Lower leg skin (tissue), 4 donors: ENCODE data around the gene CMTM2. TPM values are rescaled to one million over a fixed set of nuclear protein-coding genes. Genes with fewer than 3 reads are reported as not detected.

Experiments used
- DNase-seq, 2 donors: peaks; one replicate each; pipeline ENCODE4 v3.0.0-alpha.2; 2019; ENCODE audit warnings: low spot score in 2 of 2
- H3K4me3 ChIP-seq: fragments of 200-600 bp; sonication (generic); 2 replicates; pipeline ENCODE4 v1.5.1; 2017; ENCODE audit warnings: mild to moderate bottlenecking, low read depth; ENCODE audit not compliant: poor library complexity, severe bottlenecking
- POLR2A ChIP-seq, 2 donors: fragments of 450-650 bp; IDR thresholded peaks; one replicate each; pipeline ENCODE4 v1.6.1; 2016 to 2017; ENCODE audit warnings: antibody characterized with exemption in 2 of 2, mild to moderate bottlenecking in 1 of 2, moderate library complexity in 1 of 2
- WGBS, 2 donors: methylation state at CpG; one replicate each; pipeline ENCODE4 v1.1.5; 2018; 5-methylcytosine and 5-hydroxymethylcytosine counted together
- intact Hi-C: fragments of 100-400 bp; cut with DNase I; formaldehyde crosslinking; loops from one replicate; pipeline ENCODE4 v1.15.0; 2023; ENCODE audit warnings: low total_unique reads
- total RNA-seq, 4 donors: library from RNA; depleted of rRNA; stranded (reverse); fragments of >200 nt; gene quantifications; one replicate each; pipeline ENCODE4 v1.1.0, GENCODE V29; 2016
- TF ChIP-seq, protein P1 (sequence below), 3 donors: fragments of 450-650 bp; IDR thresholded peaks; one replicate each; pipeline ENCODE4 v1.5.1; 2016; ENCODE audit warnings: antibody characterized with exemption in 3 of 3, mild to moderate bottlenecking in 3 of 3, moderate library complexity in 2 of 3

Gene CMTM2
- total RNA-seq, 4 donors from 2014 or later = 0.26 TPM; not detected in 3

DNA sequence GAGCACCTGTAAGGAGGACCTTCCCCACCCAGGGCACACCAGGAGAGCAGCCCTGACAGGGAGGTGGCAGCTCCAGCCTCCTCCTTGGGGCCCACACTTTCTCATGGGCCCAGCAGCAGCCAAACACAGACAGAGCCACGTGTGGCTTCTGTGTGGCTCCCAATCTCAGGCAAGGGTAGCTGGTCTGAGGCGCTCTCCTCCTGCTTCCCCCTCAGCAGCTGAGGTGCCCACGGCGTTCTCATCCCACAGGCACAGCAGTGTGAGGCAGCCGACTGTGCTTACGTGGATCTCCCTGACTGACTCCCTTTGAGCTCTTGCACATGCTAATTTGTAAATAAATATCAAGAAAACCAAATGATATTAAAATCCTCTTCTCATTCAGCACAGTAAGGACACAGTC lies 56.1 kb downstream of the CMTM2 start:
- 85 to 86% methylated on average over 6 of the region's 6 CpGs for WGBS, 2 donors
- intact Hi-C loops = no loop called here
- TF ChIP-seq, protein P1, sequence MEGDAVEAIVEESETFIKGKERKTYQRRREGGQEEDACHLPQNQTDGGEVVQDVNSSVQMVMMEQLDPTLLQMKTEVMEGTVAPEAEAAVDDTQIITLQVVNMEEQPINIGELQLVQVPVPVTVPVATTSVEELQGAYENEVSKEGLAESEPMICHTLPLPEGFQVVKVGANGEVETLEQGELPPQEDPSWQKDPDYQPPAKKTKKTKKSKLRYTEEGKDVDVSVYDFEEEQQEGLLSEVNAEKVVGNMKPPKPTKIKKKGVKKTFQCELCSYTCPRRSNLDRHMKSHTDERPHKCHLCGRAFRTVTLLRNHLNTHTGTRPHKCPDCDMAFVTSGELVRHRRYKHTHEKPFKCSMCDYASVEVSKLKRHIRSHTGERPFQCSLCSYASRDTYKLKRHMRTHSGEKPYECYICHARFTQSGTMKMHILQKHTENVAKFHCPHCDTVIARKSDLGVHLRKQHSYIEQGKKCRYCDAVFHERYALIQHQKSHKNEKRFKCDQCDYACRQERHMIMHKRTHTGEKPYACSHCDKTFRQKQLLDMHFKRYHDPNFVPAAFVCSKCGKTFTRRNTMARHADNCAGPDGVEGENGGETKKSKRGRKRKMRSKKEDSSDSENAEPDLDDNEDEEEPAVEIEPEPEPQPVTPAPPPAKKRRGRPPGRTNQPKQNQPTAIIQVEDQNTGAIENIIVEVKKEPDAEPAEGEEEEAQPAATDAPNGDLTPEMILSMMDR (IDR thresholded peaks at IDR 0.05) = no peak
- no peak for TF ChIP-seq POLR2A (IDR thresholded peaks at IDR 0.05)
- DNase-seq = peak in 1 of 2 donors; percentile 39
- no peak overlapping the region for H3K4me3 ChIP-seq

DNA sequence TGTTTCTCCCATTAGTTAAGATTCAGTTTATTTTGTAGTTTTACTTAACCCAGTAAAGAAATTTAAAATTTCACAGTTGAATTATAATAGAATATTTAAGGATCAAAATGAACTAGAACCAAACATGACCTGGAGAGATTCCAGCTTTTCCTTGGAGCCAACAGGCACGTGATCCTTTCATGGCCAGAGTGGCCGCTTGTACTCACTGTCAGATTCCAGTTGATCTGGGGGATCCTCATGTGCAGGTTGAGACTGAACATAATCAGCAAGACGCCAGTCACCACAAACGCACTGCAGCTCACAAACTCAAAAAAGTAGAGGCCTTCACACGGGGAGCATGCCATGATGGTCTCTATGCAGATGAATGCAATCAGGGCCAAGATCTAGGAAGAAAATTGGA lies 56.9 kb downstream of the CMTM2 start:
- TF ChIP-seq, protein P1 (IDR thresholded peaks at IDR 0.05) = no peak
- TF ChIP-seq POLR2A (IDR thresholded peaks at IDR 0.05) = no peak
- intact Hi-C loops = no loop called here
- 75 to 79% methylated on average over 5 of the region's 5 CpGs for WGBS, 2 donors
- H3K4me3 ChIP-seq = no peak overlapping the region
- DNase-seq = peak in 1 of 2 donors; percentile 57

- intact Hi-C loops = no loop called here
- H3K4me3 ChIP-seq = no peak overlapping the region
- DNase-seq = no peak
- WGBS, 2 donors = 93 to 94% methylated on average over 3 of the region's 3 CpGs
- TF ChIP-seq POLR2A (IDR thresholded peaks at IDR 0.05) = no peak
- TF ChIP-seq, protein P1 (IDR thresholded peaks at IDR 0.05) = no peak
These were observed 58.5 kb downstream of the CMTM2 start for GRCh38 chr16:66637806-66638205.

Other genes starting within 250 kb of the CMTM2 start
- gene CDH5, start 212.8 kb upstream of the CMTM2 start, total RNA-seq = 10 to 100 TPM; 10.2 to 28.3 (median 14.0) TPM
- gene BEAN1, start 152.2 kb upstream of the CMTM2 start, total RNA-seq = 1 to 10 TPM in 2 of 4 donors, under 1 TPM in 1, not detected in 1; 0.72 to 3.9 (median 2.9) TPM
- 10 to 100 TPM; 15.3 to 28.3 (median 22.6) TPM for gene TK2, start 29.3 kb upstream of the CMTM2 start, total RNA-seq
- gene CKLF, start 26.9 kb upstream of the CMTM2 start, total RNA-seq = 10 to 100 TPM; 10.2 to 24.8 (median 17.5) TPM
- 1 to 10 TPM in 2 of 4 donors, under 1 TPM in 1, not detected in 1; 0.39 to 2.1 (median 1.9) TPM for gene CMTM1, start 13.0 kb upstream of the CMTM2 start, total RNA-seq
- 10 to 100 TPM in 2 of 4 donors, 1 to 10 TPM in 2; 7.9 to 15.9 (median 10.0) TPM for gene CMTM3, start 25.2 kb downstream of the CMTM2 start, total RNA-seq
- 10 to 100 TPM; 11.1 to 30.2 (median 22.5) TPM for gene CMTM4, start 117.3 kb downstream of the CMTM2 start, total RNA-seq
- gene DYNC1LI2, start 172.1 kb downstream of the CMTM2 start, total RNA-seq = 100 to 1,000 TPM in 2 of 4 donors, 10 to 100 TPM in 2; 59.3 to 194 (median 111) TPM
- under 1 TPM in 1 of 4 donors, not detected in 3; 0.19 TPM for gene TERB1, start 222.1 kb downstream of the CMTM2 start, total RNA-seq